MM.1S (cell line): ENCODE data around the gene EBP.

Source experiments
- CTCF ChIP-seq: fragments of 300-600 bp; sonication (generic); IDR thresholded peaks from 2 replicates; pipeline ENCODE4 v1.5.1; 2016; ENCODE audit warnings: antibody characterized with exemption, low read length, mixed read lengths
- EZH2phosphoT487 ChIP-seq: fragments of 300-600 bp; sonication (generic); IDR thresholded peaks from 2 replicates; pipeline ENCODE4 v1.6.1; 2018; ENCODE audit warnings: antibody characterized with exemption, low read length

GRCh38 chrX:48474127-48474526, 47.5 kb upstream of the EBP start:
- TF ChIP-seq CTCF (peak; percentile 33), EZH2phosphoT487 (no peak)
